Measurements from ENCODE around the gene MAST4.
"Not testable (repeated sequence)": the region's sequence is repeated elsewhere in the genome, so short reads cannot be mapped to it uniquely, and the experiment has no call there.

MAST4 gene

GRCh38 chr5:66820630-66821207 is 224.5 kb downstream of the MAST4 start:
- TF ChIP-seq EZH2 (optimal IDR thresholded peaks at IDR 0.05; ENCODE audit: low read depth, low read length) (no peak), EZH2phosphoT487 (IDR thresholded peaks at IDR 0.05; ENCODE audit: low read length) (no peak), CTCF (IDR thresholded peaks at IDR 0.05; ENCODE audit: low read length) (no peak)
- no peak overlapping the region for H3K27ac ChIP-seq (ENCODE audit: low read length)

GRCh38 chr5:66821688-66822429 is 225.7 kb downstream of the MAST4 start:
- Histone ChIP-seq H3K36me3 (replicated peaks; ENCODE audit: insufficient read depth, low read length) (no peaks in the 10 kb centered on the region), H3K27ac (ENCODE audit: low read length) (no peak overlapping the region), H3K9me2 (replicated peaks; ENCODE audit: insufficient read depth, low read length) (no peaks in the 10 kb centered on the region), H3K27me3 (replicated peaks; ENCODE audit: insufficient read depth, low read length) (0 out of 2 replicates have a peak, but pooled peaks cover 3% of the 10 kb centered on the region), H3F3A (ENCODE audit: insufficient read depth, low read length) (no peaks in the 10 kb centered on the region), H3K4me1 (ENCODE audit: low read length) (no peaks in the 10 kb centered on the region), H4K20me1 (ENCODE audit: insufficient read depth, low read length) (no peaks in the 10 kb centered on the region), H3K9ac (ENCODE audit: low read length) (no peak overlapping the region), H3K4me3 (ENCODE audit: low read length) (no peak overlapping the region), H3K9me3 (replicated peaks; ENCODE audit: insufficient read depth, low read length) (no peaks in the 10 kb centered on the region), H3K79me2 (ENCODE audit: low read length) (no peaks in the 10 kb centered on the region), H3K4me2 (ENCODE audit: low read depth, low read length) (no peak overlapping the region), H2AFZ (ENCODE audit: low read length) (no peak overlapping the region)
- no peak for DNase-seq
- TF ChIP-seq EZH2phosphoT487 (IDR thresholded peaks at IDR 0.05; ENCODE audit: low read length) (no peak), EZH2 (optimal IDR thresholded peaks at IDR 0.05; ENCODE audit: low read depth, low read length) (no peak), CTCF (IDR thresholded peaks at IDR 0.05; ENCODE audit: low read length) (no peak)

More at GRCh38 chr5:66820630-66821207, 224.5 kb downstream of the MAST4 start:
- Histone ChIP-seq H3K4me1 (ENCODE audit: low read length) (no peaks in the 10 kb centered on the region), H3K4me2 (ENCODE audit: low read depth, low read length) (no peak overlapping the region), H3K9ac (ENCODE audit: low read length) (no peak overlapping the region), H3K27me3 (replicated peaks; ENCODE audit: insufficient read depth, low read length) (no peaks in the 10 kb centered on the region), H3K9me2 (replicated peaks; ENCODE audit: insufficient read depth, low read length) (no peaks in the 10 kb centered on the region), H4K20me1 (ENCODE audit: insufficient read depth, low read length) (no peaks in the 10 kb centered on the region), H3K9me3 (replicated peaks; ENCODE audit: insufficient read depth, low read length) (no peaks in the 10 kb centered on the region), H3F3A (ENCODE audit: insufficient read depth, low read length) (no peaks in the 10 kb centered on the region), H2AFZ (ENCODE audit: low read length) (no peak overlapping the region), H3K36me3 (replicated peaks; ENCODE audit: insufficient read depth, low read length) (no peaks in the 10 kb centered on the region), H3K4me3 (ENCODE audit: low read length) (no peak overlapping the region), H3K79me2 (ENCODE audit: low read length) (no peaks in the 10 kb centered on the region)
- DNase-seq = no peak

GRCh38 chr5:66822906-66823305 is 226.7 kb downstream of the MAST4 start:
- H3F3A ChIP-seq (ENCODE audit: insufficient read depth, low read length); H3K9me3 ChIP-seq (replicated peaks; ENCODE audit: insufficient read depth, low read length); H3K4me3 ChIP-seq (ENCODE audit: low read length); H3K27ac ChIP-seq (ENCODE audit: low read length); H2AFZ ChIP-seq (ENCODE audit: low read length); H3K4me2 ChIP-seq (ENCODE audit: low read depth, low read length); H3K79me2 ChIP-seq (ENCODE audit: low read length); H4K20me1 ChIP-seq (ENCODE audit: insufficient read depth, low read length); H3K4me1 ChIP-seq (ENCODE audit: low read length); H3K9ac ChIP-seq (ENCODE audit: low read length); H3K9me2 ChIP-seq (replicated peaks; ENCODE audit: insufficient read depth, low read length); H3K36me3 ChIP-seq (replicated peaks; ENCODE audit: insufficient read depth, low read length); H3K27me3 ChIP-seq (replicated peaks; ENCODE audit: insufficient read depth, low read length); DNase-seq: not testable (repeated sequence)

GRCh38 chr5:66824476-66824875 is 228.3 kb downstream of the MAST4 start:
- no peak overlapping the region for H3K27ac ChIP-seq (ENCODE audit: low read length)

More at GRCh38 chr5:66824476-66824875, 228.3 kb downstream of the MAST4 start:
- 0 out of 2 replicates have a peak, but pooled peaks cover 4% of the 10 kb centered on the region for H3F3A ChIP-seq (ENCODE audit: insufficient read depth, low read length)
- no peak overlapping the region for H3K4me3 ChIP-seq (ENCODE audit: low read length)
- TF ChIP-seq CTCF (IDR thresholded peaks at IDR 0.05; ENCODE audit: low read length) = no peak
- no peak for TF ChIP-seq EZH2phosphoT487 (IDR thresholded peaks at IDR 0.05; ENCODE audit: low read length)
- no peak for TF ChIP-seq EZH2 (optimal IDR thresholded peaks at IDR 0.05; ENCODE audit: low read depth, low read length)
- H3K9me3 ChIP-seq (replicated peaks; ENCODE audit: insufficient read depth, low read length) = no peaks in the 10 kb centered on the region
- H3K27me3 ChIP-seq (replicated peaks; ENCODE audit: insufficient read depth, low read length) = peaks cover 9% of the 10 kb centered on the region; the same call in 1 of the 2 replicates
- H3K36me3 ChIP-seq (replicated peaks; ENCODE audit: insufficient read depth, low read length) = no peaks in the 10 kb centered on the region
- no peak overlapping the region for H2AFZ ChIP-seq (ENCODE audit: low read length)
- H4K20me1 ChIP-seq (ENCODE audit: insufficient read depth, low read length) = no peaks in the 10 kb centered on the region
- H3K4me2 ChIP-seq (ENCODE audit: low read depth, low read length) = no peak overlapping the region
- no peak overlapping the region for H3K9ac ChIP-seq (ENCODE audit: low read length)
- DNase-seq = no peak
- no peaks in the 10 kb centered on the region for H3K79me2 ChIP-seq (ENCODE audit: low read length)
- H3K4me1 ChIP-seq (ENCODE audit: low read length) = peaks cover 7% of the 10 kb centered on the region; the same call in 1 of the 2 replicates
- no peaks in the 10 kb centered on the region for H3K9me2 ChIP-seq (replicated peaks; ENCODE audit: insufficient read depth, low read length)

All from MM.1S (cell line).